Neural cell (in vitro differentiated cells): ENCODE data around the gene CFC1.
"Not testable (repeated sequence)": the region's sequence is repeated elsewhere in the genome, so short reads cannot be mapped to it uniquely, and the experiment has no call there.

ENCODE experiments used
- EP300 ChIP-seq: fragments of 450-650 bp; conservative IDR thresholded peaks from 2 replicates; pipeline ENCODE4 v1.6.1; 2014; ENCODE audit warnings: antibody characterized with exemption, mild to moderate bottlenecking, moderate library complexity; ENCODE audit not compliant: poor library complexity, severe bottlenecking
- EZH2 ChIP-seq: fragments of 200-600, 300-800 bp; shearing (Covaris generic), sonication (generic); IDR thresholded peaks from 2 replicates; pipeline ENCODE4 v1.6.1; 2014; ENCODE audit warnings: antibody characterized with exemption, low read length, borderline replicate concordance, mild to moderate bottlenecking; ENCODE audit not compliant: insufficient read depth, poor library complexity, severe bottlenecking
- POLR2AphosphoS5 ChIP-seq: IDR thresholded peaks from 2 replicates; pipeline ENCODE4 v1.6.1; 2012
- RAD21 ChIP-seq: fragments of 450-650 bp; conservative IDR thresholded peaks from 2 replicates; pipeline ENCODE4 v1.6.1; 2014; ENCODE audit warnings: antibody characterized with exemption, mild to moderate bottlenecking, moderate library complexity
- REST ChIP-seq: IDR thresholded peaks from 2 replicates; pipeline ENCODE4 v1.6.1; 2012; ENCODE audit warnings: borderline replicate concordance
- SMC3 ChIP-seq: fragments of 450-650 bp; conservative IDR thresholded peaks from 2 replicates; pipeline ENCODE4 v1.6.1; 2014; ENCODE audit warnings: antibody characterized with exemption, mild to moderate bottlenecking, moderate library complexity; ENCODE audit not compliant: poor library complexity
- TF ChIP-seq, protein P1 (sequence below): fragments of 450-650 bp; IDR thresholded peaks from 2 replicates; pipeline ENCODE4 v1.5.1; 2014; ENCODE audit warnings: antibody characterized with exemption, mild to moderate bottlenecking, moderate library complexity; ENCODE audit not compliant: poor library complexity, severe bottlenecking

GRCh38 chr2:130544978-130545377 is 54.4 kb downstream of the CFC1 start:
- TF ChIP-seq SMC3, POLR2AphosphoS5, EP300, RAD21, REST, EZH2: not testable (repeated sequence)
- TF ChIP-seq, protein P1, sequence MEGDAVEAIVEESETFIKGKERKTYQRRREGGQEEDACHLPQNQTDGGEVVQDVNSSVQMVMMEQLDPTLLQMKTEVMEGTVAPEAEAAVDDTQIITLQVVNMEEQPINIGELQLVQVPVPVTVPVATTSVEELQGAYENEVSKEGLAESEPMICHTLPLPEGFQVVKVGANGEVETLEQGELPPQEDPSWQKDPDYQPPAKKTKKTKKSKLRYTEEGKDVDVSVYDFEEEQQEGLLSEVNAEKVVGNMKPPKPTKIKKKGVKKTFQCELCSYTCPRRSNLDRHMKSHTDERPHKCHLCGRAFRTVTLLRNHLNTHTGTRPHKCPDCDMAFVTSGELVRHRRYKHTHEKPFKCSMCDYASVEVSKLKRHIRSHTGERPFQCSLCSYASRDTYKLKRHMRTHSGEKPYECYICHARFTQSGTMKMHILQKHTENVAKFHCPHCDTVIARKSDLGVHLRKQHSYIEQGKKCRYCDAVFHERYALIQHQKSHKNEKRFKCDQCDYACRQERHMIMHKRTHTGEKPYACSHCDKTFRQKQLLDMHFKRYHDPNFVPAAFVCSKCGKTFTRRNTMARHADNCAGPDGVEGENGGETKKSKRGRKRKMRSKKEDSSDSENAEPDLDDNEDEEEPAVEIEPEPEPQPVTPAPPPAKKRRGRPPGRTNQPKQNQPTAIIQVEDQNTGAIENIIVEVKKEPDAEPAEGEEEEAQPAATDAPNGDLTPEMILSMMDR, result not testable (repeated sequence)
